Left forelimb (tissue), 1 donor: Measurements from ENCODE around the gene LRG1.
A peak's percentile ranks its signal among the peaks of the same experiment; 100 is the strongest.
"Not testable (repeated sequence)": the region's sequence is repeated elsewhere in the genome, so short reads cannot be mapped to it uniquely, and the experiment has no call there.

ENCODE experiments used
- DNase-seq: peaks from one replicate; pipeline ENCODE4 v3.0.0-alpha.2; 2018; ENCODE audit warnings: low spot score

LRG1 gene

GRCh38 chr19:4575267-4576015, 35.6 kb upstream of the LRG1 start:
- peak; percentile 74 for DNase-seq

GRCh38 chr19:4573682-4574081, 33.8 kb upstream of the LRG1 start:
- DNase-seq: no peak

GRCh38 chr19:4571305-4571917, 31.6 kb upstream of the LRG1 start:
- peak; percentile 77 for DNase-seq

GRCh38 chr19:4570916-4571304, 31.1 kb upstream of the LRG1 start:
- no peak for DNase-seq

- DNase-seq: peak; percentile 56
Observed at GRCh38 chr19:4570402-4570801, 30.6 kb upstream of the LRG1 start.

- DNase-seq: no peak
Observed at GRCh38 chr19:4568886-4569285, 29.1 kb upstream of the LRG1 start.

GRCh38 chr19:4567584-4568071, 27.8 kb upstream of the LRG1 start:
- no peak for DNase-seq

- DNase-seq: no peak
Observed at GRCh38 chr19:4566402-4567051, 26.7 kb upstream of the LRG1 start.

GRCh38 chr19:4563562-4563961, 23.7 kb upstream of the LRG1 start:
- not testable (repeated sequence) for DNase-seq

- DNase-seq: not testable (repeated sequence)
Observed at GRCh38 chr19:4562085-4562484, 22.2 kb upstream of the LRG1 start.

GRCh38 chr19:4559569-4559968, 19.7 kb upstream of the LRG1 start, which contains the start of gene SEMA6B:
Gene SEMA6B (minus strand): TSS chr19:4559684. CDS start chr19:4558457, 1,227 bp downstream.
- DNase-seq: no peak

GRCh38 chr19:4557971-4558941, 18.4 kb upstream of the LRG1 start:
- no peak for DNase-seq

GRCh38 chr19:4557144-4557970, 17.5 kb upstream of the LRG1 start:
- no peak for DNase-seq

GRCh38 chr19:4556597-4557127, 16.8 kb upstream of the LRG1 start:
- no peak for DNase-seq

GRCh38 chr19:4555657-4556561, 16.1 kb upstream of the LRG1 start:
- no peak for DNase-seq

- DNase-seq: no peak
Observed at GRCh38 chr19:4554717-4555116, 14.9 kb upstream of the LRG1 start.

- no peak for DNase-seq
Observed at GRCh38 chr19:4553775-4554174, 13.9 kb upstream of the LRG1 start.

GRCh38 chr19:4553092-4553695, 13.4 kb upstream of the LRG1 start:
- no peak for DNase-seq

GRCh38 chr19:4552525-4552819, 12.6 kb upstream of the LRG1 start:
- DNase-seq: no peak
